ENCODE data around the gene RHBDF2.
A peak's percentile ranks its signal among the peaks of the same experiment; 100 is the strongest.

The RHBDF2 gene

GRCh38 chr17:76492123-76492988 lies 8.9 kb downstream of the RHBDF2 start:
- Histone ChIP-seq H3K9ac (ENCODE audit: low read depth in 1 of 2, low read length in 2 of 2) (peak overlapping the region; percentile 60), H3K27ac (ENCODE audit: low read depth in 2 of 2, low read length in 2 of 2) (peak overlapping the region; percentile 67 to 90), H3K4me1 (ENCODE audit: control insufficient read depth in 2 of 2, insufficient read depth in 2 of 2, low read length in 2 of 2) (peaks cover 37 to 56% of the 10 kb centered on the region in 2 donors), H3K9me3 (ENCODE audit: control insufficient read depth in 2 of 2, low read length in 2 of 2) (no peaks in the 10 kb centered on the region), H3K36me3 (ENCODE audit: control insufficient read depth in 2 of 2, insufficient read depth in 2 of 2, low read length in 2 of 2) (no peaks in the 10 kb centered on the region), H3K4me3 (ENCODE audit: low read length in 2 of 2) (peak overlapping the region; percentile 33 to 59), H3K27me3 (ENCODE audit: control insufficient read depth in 2 of 2, insufficient read depth in 2 of 2, low read length in 2 of 2) (no peaks in the 10 kb centered on the region)

- Histone ChIP-seq H3K27ac (ENCODE audit: low read depth in 2 of 2, low read length in 2 of 2) (peak overlapping the region; percentile 67 to 90), H3K4me3 (ENCODE audit: low read length in 2 of 2) (no peak overlapping the region), H3K4me1 (ENCODE audit: control insufficient read depth in 2 of 2, insufficient read depth in 2 of 2, low read length in 2 of 2) (peaks cover 37 to 52% of the 10 kb centered on the region in 2 donors), H3K9me3 (ENCODE audit: control insufficient read depth in 2 of 2, low read length in 2 of 2) (no peaks in the 10 kb centered on the region), H3K36me3 (ENCODE audit: control insufficient read depth in 2 of 2, insufficient read depth in 2 of 2, low read length in 2 of 2) (no peaks in the 10 kb centered on the region), H3K9ac (ENCODE audit: low read depth in 1 of 2, low read length in 2 of 2) (peak overlapping the region in 1 of 2 donors; percentile 60), H3K27me3 (ENCODE audit: control insufficient read depth in 2 of 2, insufficient read depth in 2 of 2, low read length in 2 of 2) (no peaks in the 10 kb centered on the region)
Measured at GRCh38 chr17:76491271-76492122, 9.7 kb downstream of the RHBDF2 start.

GRCh38 chr17:76490112-76490710 lies 11.0 kb downstream of the RHBDF2 start:
- no peak overlapping the region for H3K27ac ChIP-seq (ENCODE audit: low read depth in 2 of 2, low read length in 2 of 2)
- H3K36me3 ChIP-seq (ENCODE audit: control insufficient read depth in 2 of 2, insufficient read depth in 2 of 2, low read length in 2 of 2): no peaks in the 10 kb centered on the region
- no peak overlapping the region for H3K9ac ChIP-seq (ENCODE audit: low read depth in 1 of 2, low read length in 2 of 2)
- H3K9me3 ChIP-seq (ENCODE audit: control insufficient read depth in 2 of 2, low read length in 2 of 2): no peaks in the 10 kb centered on the region
- H3K4me1 ChIP-seq (ENCODE audit: control insufficient read depth in 2 of 2, insufficient read depth in 2 of 2, low read length in 2 of 2): peaks cover 37 to 44% of the 10 kb centered on the region in 2 donors
- H3K27me3 ChIP-seq (ENCODE audit: control insufficient read depth in 2 of 2, insufficient read depth in 2 of 2, low read length in 2 of 2): no peaks in the 10 kb centered on the region
- no peak overlapping the region for H3K4me3 ChIP-seq (ENCODE audit: low read length in 2 of 2)

- H3K9me3 ChIP-seq (ENCODE audit: control insufficient read depth in 2 of 2, low read length in 2 of 2): no peaks in the 10 kb centered on the region
- no peak overlapping the region for H3K27ac ChIP-seq (ENCODE audit: low read depth in 2 of 2, low read length in 2 of 2)
- peaks cover 25 to 31% of the 10 kb centered on the region in 2 donors for H3K4me1 ChIP-seq (ENCODE audit: control insufficient read depth in 2 of 2, insufficient read depth in 2 of 2, low read length in 2 of 2)
- H3K36me3 ChIP-seq (ENCODE audit: control insufficient read depth in 2 of 2, insufficient read depth in 2 of 2, low read length in 2 of 2): no peaks in the 10 kb centered on the region
- no peak overlapping the region for H3K9ac ChIP-seq (ENCODE audit: low read depth in 1 of 2, low read length in 2 of 2)
- no peaks in the 10 kb centered on the region for H3K27me3 ChIP-seq (ENCODE audit: control insufficient read depth in 2 of 2, insufficient read depth in 2 of 2, low read length in 2 of 2)
- H3K4me3 ChIP-seq (ENCODE audit: low read length in 2 of 2): no peak overlapping the region
Measured at GRCh38 chr17:76487451-76488192, 13.6 kb downstream of the RHBDF2 start.

- Histone ChIP-seq H3K27ac (ENCODE audit: low read depth in 2 of 2, low read length in 2 of 2) (peak overlapping the region in 1 of 2 donors; percentile 42), H3K9ac (ENCODE audit: low read depth in 1 of 2, low read length in 2 of 2) (no peak overlapping the region), H3K36me3 (ENCODE audit: control insufficient read depth in 2 of 2, insufficient read depth in 2 of 2, low read length in 2 of 2) (no peaks in the 10 kb centered on the region), H3K9me3 (ENCODE audit: control insufficient read depth in 2 of 2, low read length in 2 of 2) (no peaks in the 10 kb centered on the region), H3K27me3 (ENCODE audit: control insufficient read depth in 2 of 2, insufficient read depth in 2 of 2, low read length in 2 of 2) (no peaks in the 10 kb centered on the region), H3K4me1 (ENCODE audit: control insufficient read depth in 2 of 2, insufficient read depth in 2 of 2, low read length in 2 of 2) (peaks cover 5 to 13% of the 10 kb centered on the region in 2 donors), H3K4me3 (ENCODE audit: low read length in 2 of 2) (no peak overlapping the region)
Measured at GRCh38 chr17:76485569-76485968, 15.7 kb downstream of the RHBDF2 start.

GRCh38 chr17:76484228-76484725 lies 16.9 kb downstream of the RHBDF2 start:
- Histone ChIP-seq H3K36me3 (ENCODE audit: control insufficient read depth in 2 of 2, insufficient read depth in 2 of 2, low read length in 2 of 2) (no peaks in the 10 kb centered on the region), H3K4me1 (ENCODE audit: control insufficient read depth in 2 of 2, insufficient read depth in 2 of 2, low read length in 2 of 2) (peaks cover 0 to 4% of the 10 kb centered on the region in 2 donors), H3K4me3 (ENCODE audit: low read length in 2 of 2) (no peak overlapping the region), H3K9me3 (ENCODE audit: control insufficient read depth in 2 of 2, low read length in 2 of 2) (no peaks in the 10 kb centered on the region), H3K27me3 (ENCODE audit: control insufficient read depth in 2 of 2, insufficient read depth in 2 of 2, low read length in 2 of 2) (no peaks in the 10 kb centered on the region), H3K9ac (ENCODE audit: low read depth in 1 of 2, low read length in 2 of 2) (no peak overlapping the region), H3K27ac (ENCODE audit: low read depth in 2 of 2, low read length in 2 of 2) (no peak overlapping the region)

- peaks cover 0 to 4% of the 10 kb centered on the region in 2 donors for H3K4me1 ChIP-seq (ENCODE audit: control insufficient read depth in 2 of 2, insufficient read depth in 2 of 2, low read length in 2 of 2)
- peak overlapping the region; percentile 62 to 76 for H3K27ac ChIP-seq (ENCODE audit: low read depth in 2 of 2, low read length in 2 of 2)
- H3K27me3 ChIP-seq (ENCODE audit: control insufficient read depth in 2 of 2, insufficient read depth in 2 of 2, low read length in 2 of 2): no peaks in the 10 kb centered on the region
- H3K9me3 ChIP-seq (ENCODE audit: control insufficient read depth in 2 of 2, low read length in 2 of 2): no peaks in the 10 kb centered on the region
- H3K36me3 ChIP-seq (ENCODE audit: control insufficient read depth in 2 of 2, insufficient read depth in 2 of 2, low read length in 2 of 2): peaks cover 0 to 3% of the 10 kb centered on the region in 2 donors
- H3K9ac ChIP-seq (ENCODE audit: low read depth in 1 of 2, low read length in 2 of 2): peak overlapping the region in 1 of 2 donors; percentile 26
- H3K4me3 ChIP-seq (ENCODE audit: low read length in 2 of 2): peak overlapping the region in 1 of 2 donors; percentile 48
Measured at GRCh38 chr17:76481071-76481655, 20.1 kb downstream of the RHBDF2 start.

- H3K4me3 ChIP-seq (ENCODE audit: low read length in 2 of 2): peak overlapping the region in 1 of 2 donors; percentile 48
- no peaks in the 10 kb centered on the region for H3K9me3 ChIP-seq (ENCODE audit: control insufficient read depth in 2 of 2, low read length in 2 of 2)
- peaks cover 0 to 4% of the 10 kb centered on the region in 2 donors for H3K4me1 ChIP-seq (ENCODE audit: control insufficient read depth in 2 of 2, insufficient read depth in 2 of 2, low read length in 2 of 2)
- H3K27ac ChIP-seq (ENCODE audit: low read depth in 2 of 2, low read length in 2 of 2): peak overlapping the region in 1 of 2 donors; percentile 76
- peaks cover 0 to 3% of the 10 kb centered on the region in 2 donors for H3K36me3 ChIP-seq (ENCODE audit: control insufficient read depth in 2 of 2, insufficient read depth in 2 of 2, low read length in 2 of 2)
- no peaks in the 10 kb centered on the region for H3K27me3 ChIP-seq (ENCODE audit: control insufficient read depth in 2 of 2, insufficient read depth in 2 of 2, low read length in 2 of 2)
- peak overlapping the region in 1 of 2 donors; percentile 26 for H3K9ac ChIP-seq (ENCODE audit: low read depth in 1 of 2, low read length in 2 of 2)
Measured at GRCh38 chr17:76480632-76481031, 20.6 kb downstream of the RHBDF2 start.

GRCh38 chr17:76479515-76480060 lies 21.6 kb downstream of the RHBDF2 start:
- Histone ChIP-seq H3K9me3 (ENCODE audit: control insufficient read depth in 2 of 2, low read length in 2 of 2) (no peaks in the 10 kb centered on the region), H3K27me3 (ENCODE audit: control insufficient read depth in 2 of 2, insufficient read depth in 2 of 2, low read length in 2 of 2) (no peaks in the 10 kb centered on the region), H3K27ac (ENCODE audit: low read depth in 2 of 2, low read length in 2 of 2) (no peak overlapping the region), H3K4me3 (ENCODE audit: low read length in 2 of 2) (no peak overlapping the region), H3K36me3 (ENCODE audit: control insufficient read depth in 2 of 2, insufficient read depth in 2 of 2, low read length in 2 of 2) (peaks cover 0 to 3% of the 10 kb centered on the region in 2 donors), H3K4me1 (ENCODE audit: control insufficient read depth in 2 of 2, insufficient read depth in 2 of 2, low read length in 2 of 2) (peaks cover 0 to 4% of the 10 kb centered on the region in 2 donors), H3K9ac (ENCODE audit: low read depth in 1 of 2, low read length in 2 of 2) (no peak overlapping the region)
